Fibroblast of skin of scalp (primary cell): ENCODE data around the gene PYGB.

ENCODE experiments used
- DNase-seq: peaks from one replicate; pipeline ENCODE4 v3.0.0-alpha.2; 2013

PYGB gene

DNA sequence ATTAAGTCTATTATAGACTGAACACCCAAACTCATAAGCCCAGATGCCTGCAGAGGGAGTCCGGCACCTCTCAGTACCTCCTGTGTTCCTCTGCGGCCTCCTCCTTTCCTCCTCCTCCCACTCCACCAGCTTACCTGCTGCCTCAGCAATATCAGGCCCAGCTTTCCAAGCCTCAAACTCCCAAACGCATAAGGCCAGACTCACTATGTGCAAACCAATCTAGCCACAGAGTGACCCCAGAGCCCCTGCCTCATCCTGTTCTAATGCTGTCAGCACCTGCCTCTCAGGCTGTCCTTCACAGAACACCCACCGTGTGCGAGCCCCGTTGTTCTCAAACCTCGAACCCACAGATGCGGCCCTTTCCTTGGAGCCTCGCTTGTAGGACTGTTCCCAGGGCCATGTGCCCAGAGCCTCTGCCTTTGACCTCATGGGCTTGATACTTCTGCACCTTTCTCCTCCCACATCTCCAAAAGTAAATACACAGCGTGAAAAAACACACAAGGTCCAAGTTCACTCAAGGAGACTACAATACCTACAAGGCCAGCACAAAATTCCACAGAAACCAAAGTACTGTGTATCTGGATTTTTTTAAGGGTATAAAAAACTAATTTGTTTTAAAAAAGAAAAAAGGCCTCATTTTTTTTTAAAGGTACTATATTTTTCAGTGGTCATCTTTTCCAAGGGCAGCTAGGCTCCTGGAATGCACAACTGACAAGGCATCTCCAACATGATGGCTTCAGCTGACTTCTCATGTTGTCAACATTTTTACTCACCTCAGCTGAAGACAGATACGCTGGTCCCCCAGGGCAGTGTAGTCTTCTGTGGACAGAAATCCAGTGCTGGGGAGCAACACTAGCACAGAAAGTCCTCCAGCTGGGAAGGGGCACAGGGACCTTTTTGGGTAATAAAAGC lies 90.5 kb downstream of the PYGB start:
- DNase-seq: no peak

DNA sequence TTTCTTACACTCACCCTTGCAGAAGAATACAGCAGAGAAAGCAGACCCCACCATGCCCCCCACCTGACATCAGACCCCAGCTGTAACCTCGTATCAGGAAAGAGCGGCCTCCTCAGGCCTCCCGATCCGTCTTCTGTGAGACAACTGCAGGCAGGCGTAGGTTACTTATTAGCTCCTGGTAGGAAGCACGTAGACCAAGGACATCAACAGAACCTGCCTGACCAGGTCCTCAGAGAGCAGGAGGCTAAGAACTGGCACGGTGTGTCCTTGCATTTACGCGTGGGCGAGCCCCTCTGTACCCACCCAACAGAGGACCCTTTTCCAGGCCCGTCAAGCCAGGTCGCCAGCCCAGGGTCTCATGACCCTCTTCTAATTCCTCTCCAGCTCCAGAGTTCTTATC lies 91.7 kb downstream of the PYGB start:
- no peak for DNase-seq

DNA sequence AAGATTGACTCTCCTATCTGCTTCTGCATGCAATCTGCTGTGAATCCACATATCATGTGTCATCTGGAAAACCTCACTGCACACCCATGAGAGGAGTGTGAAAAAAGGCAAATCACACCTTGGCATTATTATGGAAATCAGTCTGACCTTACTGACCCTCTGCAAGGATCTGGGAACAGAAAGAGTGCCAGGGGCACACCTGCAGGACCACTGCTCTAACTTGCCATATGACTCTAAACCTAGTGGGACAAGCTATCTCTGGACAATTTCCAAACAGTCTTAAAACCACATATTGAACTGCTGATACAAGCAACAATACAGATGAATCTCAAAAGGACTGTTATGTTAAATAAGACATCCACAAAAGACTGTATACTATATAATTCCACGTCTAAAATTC lies 92.5 kb downstream of the PYGB start:
- DNase-seq: no peak

DNA sequence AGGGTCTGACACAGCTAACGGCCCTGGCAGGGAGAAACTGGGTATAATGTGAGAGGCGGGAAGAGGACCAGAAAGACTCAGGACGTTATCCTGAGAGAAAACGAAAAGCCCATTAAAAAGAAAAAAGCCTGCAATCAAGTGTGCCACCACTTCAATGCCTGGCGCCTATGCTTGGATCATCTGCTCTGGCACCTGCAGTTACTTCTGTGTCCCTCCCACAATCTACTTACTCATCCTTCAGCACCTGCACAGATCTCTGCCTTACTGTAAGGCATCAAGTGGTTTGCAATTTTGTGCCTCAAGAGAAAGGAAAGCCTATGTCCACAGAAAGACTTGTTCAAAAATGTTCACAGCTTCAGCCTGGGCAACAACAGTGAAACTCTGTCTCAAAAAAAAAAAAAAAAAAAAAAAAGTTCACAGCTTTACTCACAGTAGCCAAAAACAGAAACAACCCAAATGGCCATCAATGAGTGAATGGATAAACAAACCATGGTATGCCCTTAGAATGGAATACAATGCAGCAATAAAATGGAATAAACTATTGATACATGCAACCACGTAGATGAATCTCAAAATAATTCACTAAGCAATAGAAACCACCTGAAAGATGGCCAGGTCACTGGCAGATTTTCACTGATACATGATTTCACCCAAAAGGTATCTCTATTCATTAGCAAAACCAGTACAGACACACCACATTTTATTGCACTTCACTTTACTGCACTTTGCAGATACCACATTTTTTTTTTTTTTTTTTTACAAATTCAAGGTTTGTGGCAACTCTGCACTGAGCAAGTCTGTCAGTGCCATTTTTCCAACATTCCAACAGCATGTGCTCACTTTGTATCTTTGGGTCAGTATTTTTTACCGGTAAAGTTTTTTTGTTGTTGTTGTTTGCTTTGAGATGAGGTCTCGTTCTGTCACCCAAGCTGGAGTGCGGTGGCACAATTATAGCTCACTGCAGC lies 94.1 kb downstream of the PYGB start:
- peak; percentile 27 for DNase-seq

DNA sequence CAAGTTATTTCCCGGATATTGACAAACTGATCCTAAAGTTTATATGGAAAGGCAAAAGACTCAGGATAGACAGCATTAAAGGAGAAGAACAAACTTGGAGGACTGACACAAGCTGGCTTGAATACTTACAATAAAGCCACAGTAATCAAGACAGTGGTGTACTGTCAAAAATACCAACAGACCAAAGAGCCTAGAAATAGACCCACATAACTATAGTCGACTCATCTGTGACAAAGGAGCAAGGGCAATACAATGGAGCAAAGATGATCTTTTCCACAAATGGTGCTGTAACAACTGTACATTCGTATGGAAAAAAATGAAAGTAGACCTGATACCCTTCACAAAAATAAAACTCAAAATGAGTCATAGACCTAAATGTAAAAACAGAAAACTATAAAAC lies 96.7 kb downstream of the PYGB start:
- DNase-seq: no peak

DNA sequence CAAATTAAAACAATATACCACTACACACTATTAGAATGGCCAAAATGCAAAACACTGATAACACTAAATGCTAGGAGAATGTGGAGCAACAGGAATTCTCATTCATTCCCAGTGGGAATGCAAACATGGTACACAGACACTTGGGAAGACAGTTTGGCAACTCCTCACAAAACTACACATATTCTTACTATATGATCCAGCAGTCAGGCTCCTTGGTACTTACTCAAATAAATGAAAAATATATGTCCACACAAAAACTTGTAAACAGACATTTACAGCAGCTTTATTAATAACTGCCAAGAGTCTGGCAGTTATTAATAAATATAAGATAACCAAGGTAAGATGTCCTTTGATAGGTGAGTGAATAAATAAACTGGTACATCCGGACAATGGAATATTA lies 97.8 kb downstream of the PYGB start:
- DNase-seq: no peak

DNA sequence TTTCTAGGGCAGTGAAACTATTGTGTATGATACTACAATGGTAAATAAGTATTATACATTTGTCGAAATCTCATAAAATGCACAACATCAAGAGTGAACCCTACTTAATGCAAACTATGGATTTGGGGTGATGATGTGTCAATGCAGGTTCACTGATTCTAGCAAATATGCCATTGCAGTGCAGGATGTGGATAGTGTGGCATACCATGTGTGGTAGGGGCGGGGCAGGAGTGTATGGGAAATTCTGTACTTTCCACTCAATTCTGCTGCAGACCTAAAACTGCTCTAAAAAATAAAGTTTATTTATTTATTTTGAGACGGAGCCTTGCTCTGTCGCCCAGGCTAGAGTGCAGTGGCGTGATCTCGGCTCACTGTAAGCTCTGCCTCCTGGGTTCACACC lies 98.5 kb downstream of the PYGB start:
- DNase-seq: no peak
